HL-60 (cell line): ENCODE measurements around the gene TIGD4.

Experiments
- DNase-seq, 2 experiments: peaks; one replicate each; pipeline ENCODE4 v3.0.0-alpha.2; 2010 to 2020; ENCODE audit warnings: low read depth in 1 of 2, low spot score in 1 of 2
- H3K27ac ChIP-seq: fragments of 250-450 bp; sonication (Bioruptor Pico); replicated peaks from 2 replicates; pipeline ENCODE4 v1.5.1; 2020; ENCODE audit warnings: mild to moderate bottlenecking, moderate library complexity
- H3K27me3 ChIP-seq: fragments of 250-450 bp; sonication (Bioruptor Pico); 2 replicates; pipeline ENCODE4 v1.5.1; 2021; ENCODE audit warnings: mild to moderate bottlenecking, moderate library complexity; ENCODE audit not compliant: insufficient read depth, poor library complexity, severe bottlenecking
- H3K4me3 ChIP-seq: replicated peaks from 2 replicates; pipeline ENCODE4 v1.5.1; 2011; ENCODE audit warnings: mild to moderate bottlenecking, control low read depth, low read length; ENCODE audit not compliant: insufficient read depth
- CTCF ChIP-seq: IDR thresholded peaks from one replicate; pipeline ENCODE4 v1.5.1; 2011; ENCODE audit warnings: low read length, control low read depth, inconsistent platforms; ENCODE audit not compliant: insufficient read depth
- GABPA ChIP-seq: IDR thresholded peaks from 2 replicates; pipeline ENCODE4 v1.6.1; 2012; ENCODE audit warnings: low read depth
- POLR2AphosphoS5 ChIP-seq: IDR thresholded peaks from 2 replicates; pipeline ENCODE4 v1.6.1; 2012; ENCODE audit warnings: low read depth
- REST ChIP-seq: IDR thresholded peaks from 2 replicates; pipeline ENCODE4 v1.6.1; 2012; ENCODE audit warnings: low read depth; ENCODE audit not compliant: insufficient replicate concordance
- SPI1 ChIP-seq: IDR thresholded peaks from 2 replicates; pipeline ENCODE4 v1.6.1; 2012; ENCODE audit warnings: low read depth, mild to moderate bottlenecking, borderline replicate concordance

TIGD4 gene

DNA sequence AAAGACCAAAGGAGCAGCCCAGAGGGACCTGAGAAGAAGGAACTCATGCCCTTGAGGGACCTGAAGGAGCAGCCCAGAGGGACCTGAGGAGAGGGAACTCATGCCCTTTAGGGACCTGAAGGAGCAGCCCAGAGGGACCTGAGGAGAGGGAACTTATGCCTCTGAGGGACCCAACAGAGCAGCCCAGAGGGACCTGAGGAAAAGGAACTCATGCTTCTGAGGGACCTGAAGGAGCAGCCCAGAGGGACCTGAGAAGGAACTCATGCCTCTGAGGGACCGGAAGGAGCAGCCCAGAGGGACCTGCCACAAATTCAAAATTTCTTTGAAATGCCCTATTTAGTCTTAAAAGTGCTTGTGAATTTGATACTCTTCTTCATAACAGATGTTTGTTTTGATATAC, 51.2 kb downstream of the TIGD4 start:
- H3K4me3 ChIP-seq = no peak overlapping the region
- DNase-seq = peak in 1 of 2 experiments; percentile 45
- TF ChIP-seq GABPA (0 out of 2 replicates have a peak, but pooled peaks have one; percentile 51), SPI1 (no peak)
- H3K27ac ChIP-seq = peak overlapping the region; percentile 54
- H3K27me3 ChIP-seq = no peaks in the 10 kb centered on the region

GRCh38 chr4:152727784-152728183, 51.7 kb downstream of the TIGD4 start:
- peak in 1 of 2 experiments; percentile 81 for DNase-seq
- H3K27ac ChIP-seq = peak overlapping the region; percentile 54
- H3K4me3 ChIP-seq = no peak overlapping the region
- no peaks in the 10 kb centered on the region for H3K27me3 ChIP-seq
- TF ChIP-seq POLR2AphosphoS5 = no peak
- peak; percentile 90 for TF ChIP-seq SPI1
- no peak for TF ChIP-seq REST
- TF ChIP-seq GABPA = no peak
- no peak for TF ChIP-seq CTCF

DNA sequence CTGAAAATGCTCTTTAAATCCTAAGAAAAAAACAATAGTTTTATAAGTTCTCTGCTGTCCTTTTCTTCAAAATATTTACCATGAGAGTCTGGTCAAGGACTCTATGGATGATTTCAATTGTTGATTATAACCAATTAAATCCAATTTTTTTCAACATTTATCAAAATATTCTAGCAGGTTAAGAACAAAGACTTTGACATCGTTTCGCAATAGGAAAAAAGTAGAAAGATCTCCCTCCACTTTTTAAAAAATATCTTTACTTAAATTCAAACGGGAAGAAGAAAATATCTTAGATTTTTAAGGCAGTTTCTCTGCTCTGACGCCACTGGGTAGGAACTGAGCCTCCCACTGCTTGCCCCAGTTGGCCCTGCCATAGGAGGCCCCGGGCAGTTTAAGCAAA, 55.0 kb downstream of the TIGD4 start:
- H3K27ac ChIP-seq = no peak overlapping the region
- H3K4me3 ChIP-seq = no peak overlapping the region
- TF ChIP-seq CTCF = no peak
- no peak for TF ChIP-seq SPI1
- TF ChIP-seq REST = no peak
- TF ChIP-seq GABPA = no peak
- TF ChIP-seq POLR2AphosphoS5 = no peak
- DNase-seq = no peak
- H3K27me3 ChIP-seq = no peaks in the 10 kb centered on the region

DNA sequence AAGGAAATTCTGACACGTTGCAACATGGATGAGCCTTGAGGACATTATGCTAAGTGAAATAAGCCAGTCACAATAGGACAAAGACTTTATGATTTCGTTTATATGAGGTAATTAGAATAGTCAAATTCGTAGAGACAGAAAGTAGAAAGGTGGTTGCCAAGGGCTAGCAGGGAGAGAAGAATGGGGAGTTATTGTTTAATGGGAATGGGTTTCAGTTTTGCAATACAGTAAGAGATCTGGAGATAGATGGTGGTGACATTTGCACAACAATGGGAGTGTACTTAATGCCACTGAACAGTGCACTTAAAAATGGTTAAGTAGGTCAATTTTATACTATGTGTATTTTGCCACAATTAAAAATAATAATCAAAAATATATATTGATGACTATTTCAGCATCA, 56.3 kb downstream of the TIGD4 start:
- TF ChIP-seq SPI1 = no peak
- TF ChIP-seq REST = no peak
- no peak for TF ChIP-seq GABPA
- no peak for TF ChIP-seq CTCF
- no peak overlapping the region for H3K27ac ChIP-seq
- DNase-seq = no peak
- no peaks in the 10 kb centered on the region for H3K27me3 ChIP-seq
- no peak overlapping the region for H3K4me3 ChIP-seq
